HG02571 (cell line): ENCODE results near the gene ADGRA3.

Source experiments
- ATAC-seq: cut with Tn5 transposase; IDR thresholded peaks from one replicate; pipeline ENCODE4 v1.9.1; 2021; ENCODE audit warnings: mild to moderate bottlenecking, moderate library complexity; ENCODE audit not compliant: unreplicated experiment

ADGRA3 gene

DNA sequence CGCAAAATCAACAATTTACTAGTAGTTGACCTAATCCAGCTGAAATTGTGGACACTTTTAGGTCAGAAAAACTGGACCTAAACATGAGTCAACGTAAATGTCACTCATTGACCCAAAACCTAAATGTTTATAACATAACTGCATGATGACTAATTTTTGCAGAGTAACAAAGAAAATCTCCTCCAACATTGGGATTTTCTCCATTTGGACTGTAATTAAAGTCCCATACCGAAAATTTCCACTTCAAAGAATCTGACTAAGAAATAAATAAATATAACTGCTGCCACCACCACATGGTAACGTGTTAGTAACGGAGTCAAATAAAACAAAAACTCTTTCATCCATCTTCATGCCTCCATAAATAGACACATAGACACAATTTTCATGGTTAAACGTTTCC is 1.9 kb downstream of the ADGRA3 start:
- no peak for ATAC-seq

DNA sequence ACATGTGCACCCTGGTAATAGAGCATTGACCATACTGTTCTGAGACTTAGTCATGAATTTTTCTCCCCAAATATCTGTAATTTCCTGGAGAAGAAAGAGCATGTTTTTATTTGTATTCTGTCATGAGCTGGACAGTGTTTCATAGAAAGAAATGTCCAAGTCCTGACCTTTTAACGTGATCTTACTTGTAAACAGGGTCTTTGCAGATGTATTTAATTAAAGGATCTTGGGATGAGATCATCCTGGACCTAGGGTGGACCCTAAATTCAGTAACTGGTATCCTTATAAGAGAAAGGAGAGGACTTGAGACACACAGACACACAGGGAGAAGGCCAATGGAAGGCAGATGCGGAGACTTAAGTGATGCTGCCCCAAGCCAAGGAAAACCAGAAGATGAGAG is 3.6 kb downstream of the ADGRA3 start:
- ATAC-seq: no peak

DNA sequence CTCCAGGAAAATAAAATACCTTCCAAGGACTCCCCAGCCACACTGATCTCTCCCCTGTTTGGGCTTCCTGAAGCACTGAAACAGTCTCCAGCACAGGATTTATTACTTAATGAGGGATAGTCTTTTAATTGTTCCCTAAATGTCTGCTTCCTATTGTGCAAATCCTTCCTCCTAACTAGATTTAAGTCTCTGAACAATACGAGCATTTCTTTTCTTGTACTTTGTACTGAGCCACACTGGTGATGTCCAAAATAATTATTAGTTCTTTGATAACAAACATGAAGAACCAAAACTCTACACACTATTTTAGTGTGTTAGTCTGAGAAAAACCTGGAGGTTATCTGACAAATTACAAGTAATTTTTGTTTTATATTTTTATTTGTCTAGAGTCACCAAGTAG is 5.1 kb downstream of the ADGRA3 start:
- no peak for ATAC-seq

DNA sequence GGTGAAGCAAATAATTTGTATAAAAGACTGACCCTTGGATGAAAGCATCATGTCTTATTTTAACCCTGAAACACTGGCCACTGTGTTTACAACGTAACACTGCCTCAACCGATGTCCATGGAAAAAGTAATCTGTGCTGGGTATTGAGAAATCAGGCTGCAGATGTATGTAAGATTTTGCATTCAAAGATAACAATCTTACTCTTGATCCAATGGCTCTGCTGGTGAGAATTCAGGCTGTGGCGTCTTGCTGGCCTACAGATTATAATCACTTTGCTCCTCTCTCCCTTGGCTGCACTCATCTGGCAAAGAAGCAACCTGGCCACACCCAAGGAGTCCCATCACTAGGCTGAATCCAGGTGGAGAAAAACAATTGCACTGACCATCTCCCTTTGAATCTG is 7.5 kb downstream of the ADGRA3 start:
- no peak for ATAC-seq

DNA sequence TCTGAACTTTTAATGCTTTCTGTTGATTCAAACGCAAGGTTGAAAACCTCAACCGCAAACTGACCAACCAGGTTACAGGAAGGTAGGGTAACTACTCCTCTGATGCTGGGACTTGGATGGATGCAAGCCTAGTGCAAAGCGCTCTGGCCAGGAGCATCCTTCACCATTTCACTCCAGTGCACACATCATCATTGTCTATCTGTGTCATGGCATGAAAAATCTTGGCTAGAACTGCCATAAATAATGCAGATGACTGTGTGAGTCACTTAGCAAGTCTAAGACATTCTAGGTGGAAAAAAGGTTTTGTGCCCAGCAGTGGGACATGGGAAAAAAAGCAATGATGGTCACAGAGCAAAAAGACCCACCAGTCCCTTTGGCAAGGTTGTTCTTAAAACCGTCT is 10.9 kb downstream of the ADGRA3 start:
- ATAC-seq: no peak

DNA sequence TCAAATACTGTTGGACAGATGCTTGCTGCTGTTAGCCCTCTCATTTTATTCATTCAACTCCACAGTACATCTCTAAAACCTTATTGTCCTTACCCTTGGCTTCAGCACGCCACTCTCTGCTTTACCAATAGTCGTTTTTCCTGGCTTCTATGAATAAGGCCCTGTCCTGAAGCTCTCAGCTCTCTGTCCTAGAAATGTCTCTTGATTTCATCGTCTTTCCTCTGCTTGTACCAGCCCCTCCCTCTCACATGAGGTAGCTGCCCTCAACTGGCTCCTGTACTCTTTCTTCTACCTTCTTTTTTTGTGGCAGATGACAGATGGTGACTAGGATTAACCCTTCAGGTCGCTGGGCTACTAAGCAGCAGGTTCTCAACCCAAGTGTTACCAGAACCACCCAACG is 11.4 kb downstream of the ADGRA3 start:
- no peak for ATAC-seq

DNA sequence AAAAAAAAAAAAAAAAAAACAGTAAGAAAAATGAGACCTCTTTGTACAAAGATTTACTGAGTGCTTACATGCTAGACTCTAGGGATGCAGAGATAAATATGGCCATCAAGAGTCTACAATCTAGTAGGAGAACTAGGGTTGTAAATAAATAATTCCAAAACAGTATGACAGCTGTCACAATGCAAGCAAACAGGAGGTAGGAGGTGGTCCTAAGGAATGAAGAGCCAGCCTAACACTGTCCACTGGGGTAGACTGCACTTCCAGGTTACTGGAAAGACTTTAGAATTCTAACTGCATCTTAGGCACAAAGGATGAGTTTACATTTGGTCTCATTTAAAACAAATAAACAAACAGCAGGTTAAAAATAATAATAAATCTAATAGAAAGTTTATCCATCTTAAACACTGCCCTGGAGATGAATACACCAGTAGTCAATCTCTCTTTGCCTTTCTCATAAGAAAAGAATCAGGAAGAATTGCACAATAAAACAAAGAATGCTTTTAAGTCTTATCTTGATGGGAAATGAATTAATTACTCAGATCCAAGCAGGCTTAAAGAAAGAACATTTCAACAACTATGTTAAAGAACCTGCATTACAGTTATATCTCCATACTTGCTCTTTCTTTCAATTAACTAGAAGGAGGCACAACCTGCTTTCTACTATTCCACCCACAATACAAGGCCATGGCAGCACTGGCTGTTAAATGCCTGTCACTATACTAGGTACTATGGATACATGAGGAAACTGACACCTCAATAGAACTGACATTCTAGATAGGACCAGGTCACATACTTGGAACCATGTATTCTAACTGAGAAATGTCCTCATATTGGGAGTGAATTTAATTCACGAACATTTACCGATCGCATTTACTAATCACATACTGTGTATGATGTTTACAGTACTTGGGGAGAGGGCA is 12.7 kb downstream of the ADGRA3 start:
- ATAC-seq: no peak

DNA sequence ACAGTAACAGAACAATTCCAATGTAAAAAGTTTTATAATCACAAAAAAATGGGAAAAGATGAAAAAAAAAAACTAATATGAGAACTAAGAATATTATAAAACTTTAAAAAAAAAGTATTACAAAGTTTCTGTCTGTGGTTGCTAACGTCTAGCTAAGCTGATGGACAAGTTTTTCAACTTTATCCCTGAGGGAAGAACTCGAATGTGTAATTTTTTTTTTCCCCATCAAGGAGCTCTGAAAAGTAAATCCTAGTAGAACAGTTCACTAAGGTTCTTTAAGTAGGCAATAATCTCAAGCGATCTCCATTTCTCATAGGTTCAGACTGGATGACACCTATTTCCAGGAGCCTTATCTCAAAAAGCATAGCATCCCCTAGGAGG is 14.2 kb downstream of the ADGRA3 start:
- ATAC-seq: no peak

DNA sequence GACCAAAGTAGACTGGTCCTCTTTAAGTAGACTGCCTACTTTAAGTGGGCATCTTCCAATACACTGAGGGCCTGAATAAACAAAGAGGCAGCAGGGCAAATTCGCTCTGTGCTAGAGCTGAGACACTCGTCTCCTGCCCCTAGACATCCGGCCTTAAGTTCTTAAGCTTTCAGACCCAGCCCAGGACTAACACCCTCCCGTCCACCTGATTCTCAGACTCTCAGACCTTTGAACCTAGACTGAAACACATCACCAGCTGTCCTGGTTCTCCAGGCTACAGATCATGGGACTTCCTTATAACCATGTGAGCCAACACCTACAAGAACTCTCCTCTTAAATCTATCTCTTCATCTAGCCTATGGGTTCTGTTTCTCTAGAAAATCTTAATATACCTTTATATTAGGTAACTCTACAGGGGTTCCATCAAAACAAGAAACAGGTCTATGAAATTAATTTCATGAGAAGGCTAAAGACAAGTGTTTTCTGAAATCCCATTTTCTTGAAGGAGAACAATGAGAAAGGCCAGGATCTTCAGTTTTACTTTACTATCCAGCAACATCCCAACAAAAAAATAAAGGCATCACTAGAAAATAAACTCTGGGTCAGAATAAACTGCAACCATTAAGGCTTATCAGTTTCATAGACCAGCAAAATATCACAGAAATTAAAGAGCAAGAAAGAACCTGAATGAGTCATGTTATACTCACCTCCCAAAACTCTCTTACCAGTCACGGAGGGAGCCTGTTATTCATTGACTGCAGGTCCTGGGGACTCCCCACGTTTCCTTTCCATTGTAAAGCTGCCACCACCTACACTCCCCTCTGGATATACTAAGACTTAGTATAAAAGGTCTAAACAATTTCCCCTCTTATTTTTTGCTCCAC is 14.8 kb downstream of the ADGRA3 start:
- no peak for ATAC-seq

DNA sequence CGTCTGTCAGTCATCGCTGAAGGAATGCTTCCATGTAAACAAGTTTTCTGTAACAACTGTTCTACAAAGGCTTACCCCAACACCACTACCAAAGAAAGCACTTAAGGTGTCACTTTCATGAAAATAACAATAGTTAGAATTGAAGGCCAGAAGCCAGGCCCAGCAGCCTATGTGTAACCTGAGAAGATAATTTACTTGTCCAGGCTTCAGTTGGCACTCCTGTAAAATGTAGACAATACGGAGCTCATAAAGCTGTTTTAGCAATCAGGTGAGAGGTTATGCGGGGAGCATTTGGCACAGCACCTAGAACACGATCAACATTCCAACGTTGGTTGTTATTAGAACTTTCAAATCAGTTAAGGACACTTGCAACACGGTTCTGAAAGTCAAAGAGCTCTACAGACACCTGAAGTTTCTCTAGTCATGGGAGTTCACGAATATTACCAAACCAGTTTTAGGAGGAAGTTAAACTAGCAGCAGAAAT is 15.7 kb downstream of the ADGRA3 start:
- ATAC-seq: no peak

DNA sequence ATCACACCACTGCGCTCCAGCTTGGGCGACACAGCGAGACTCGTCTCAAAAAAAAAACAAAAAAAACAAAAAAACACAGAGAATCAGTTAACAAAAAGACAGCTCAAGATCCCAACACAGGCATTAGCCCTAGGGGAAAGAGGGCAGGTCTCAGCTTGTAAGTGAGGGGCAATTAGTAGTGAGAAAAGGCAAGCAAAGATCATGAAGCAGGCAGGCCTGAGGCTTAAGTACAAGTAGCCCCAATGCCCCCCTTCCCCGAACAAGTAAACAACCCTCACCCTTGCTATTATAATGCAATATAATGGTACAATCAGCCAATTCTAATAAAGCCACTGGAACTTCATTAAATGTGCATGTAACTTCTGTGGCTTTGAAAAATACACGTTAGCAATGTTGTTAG is 17.0 kb downstream of the ADGRA3 start:
- ATAC-seq: no peak

DNA sequence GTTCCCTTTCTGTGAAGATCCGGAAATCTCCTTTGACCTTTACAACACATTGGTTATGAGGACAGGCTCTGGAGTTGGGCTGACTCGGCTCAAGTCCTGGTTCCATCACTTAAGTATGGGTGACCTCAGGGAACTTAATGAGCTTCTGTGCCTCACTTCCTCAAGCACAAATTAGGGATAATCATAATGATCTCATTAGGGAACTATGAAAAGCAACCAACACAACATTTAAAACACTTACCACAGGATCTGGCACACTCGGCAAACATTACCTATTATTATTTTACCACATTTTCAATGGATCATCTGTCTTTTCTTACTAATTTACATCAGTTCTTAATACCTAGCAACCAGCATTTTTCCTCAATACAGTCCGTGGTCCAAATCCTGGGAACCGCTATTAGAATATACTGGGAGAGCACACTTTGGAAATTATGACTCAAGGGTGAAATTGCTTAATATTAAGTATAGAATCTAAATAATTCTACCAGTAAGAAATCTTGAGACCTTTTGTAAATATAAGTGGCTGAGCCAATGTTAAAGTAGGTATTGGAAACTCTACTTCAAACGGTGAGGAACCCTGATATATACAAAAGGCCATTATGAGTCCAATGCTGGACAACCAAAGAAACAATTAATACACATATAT is 19.6 kb downstream of the ADGRA3 start:
- ATAC-seq: no peak

DNA sequence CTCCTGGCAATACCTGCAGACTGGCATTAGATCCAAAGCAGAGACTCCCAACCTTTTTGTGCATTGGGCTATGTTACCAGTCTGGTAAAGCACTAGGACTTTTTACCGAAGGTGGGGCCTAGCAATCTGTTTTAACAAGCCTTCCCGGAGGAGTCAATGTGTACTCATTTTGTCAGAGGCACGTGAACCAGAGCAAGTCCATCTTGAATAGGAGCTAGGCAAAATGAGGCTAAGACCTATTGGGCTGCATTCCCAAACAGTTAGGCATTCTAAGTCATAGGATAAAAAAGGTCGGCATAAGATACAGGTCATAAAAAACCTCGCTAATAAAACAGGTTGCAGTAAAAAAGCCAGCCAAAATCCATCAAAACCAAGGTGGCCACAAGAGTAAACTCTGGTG is 22.3 kb downstream of the ADGRA3 start:
- ATAC-seq: no peak

DNA sequence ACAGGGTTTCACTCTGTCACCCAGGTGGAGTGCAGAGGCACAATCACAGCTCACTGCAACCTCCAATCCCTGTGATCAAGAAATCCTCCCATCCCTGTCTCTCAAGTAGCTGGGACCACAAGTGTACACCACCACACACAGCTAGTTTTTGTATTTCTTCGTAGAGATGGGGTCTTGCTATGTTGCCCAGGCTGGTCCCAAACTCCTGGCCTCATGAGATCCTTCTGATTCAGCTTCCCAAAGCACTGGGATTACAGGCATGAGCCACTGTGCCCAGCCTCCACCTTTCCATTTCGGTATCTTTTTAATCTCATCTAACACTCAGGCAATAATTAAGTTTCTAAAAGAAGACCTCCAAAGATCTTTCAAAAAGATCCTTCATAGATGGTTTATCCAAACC is 22.9 kb downstream of the ADGRA3 start:
- ATAC-seq: no peak

DNA sequence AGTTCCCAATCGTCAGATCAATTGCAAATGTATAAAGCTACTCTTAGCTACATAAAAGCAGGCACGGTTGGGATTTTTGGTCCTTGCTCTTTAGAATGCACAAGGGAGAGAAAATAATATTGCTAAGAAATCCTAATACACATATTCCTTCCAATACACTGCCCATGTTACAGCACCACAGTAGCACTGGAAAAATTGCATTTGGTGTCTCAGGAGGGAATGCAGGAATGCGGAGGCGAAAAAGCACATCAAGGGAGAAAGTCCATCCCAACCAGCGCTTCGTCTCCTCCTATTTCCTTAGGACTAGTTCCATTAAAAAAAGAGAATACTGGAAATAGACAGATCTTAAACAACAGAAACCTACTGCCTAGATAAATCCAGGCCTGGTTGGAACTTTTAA is 23.9 kb downstream of the ADGRA3 start:
- no peak for ATAC-seq

DNA sequence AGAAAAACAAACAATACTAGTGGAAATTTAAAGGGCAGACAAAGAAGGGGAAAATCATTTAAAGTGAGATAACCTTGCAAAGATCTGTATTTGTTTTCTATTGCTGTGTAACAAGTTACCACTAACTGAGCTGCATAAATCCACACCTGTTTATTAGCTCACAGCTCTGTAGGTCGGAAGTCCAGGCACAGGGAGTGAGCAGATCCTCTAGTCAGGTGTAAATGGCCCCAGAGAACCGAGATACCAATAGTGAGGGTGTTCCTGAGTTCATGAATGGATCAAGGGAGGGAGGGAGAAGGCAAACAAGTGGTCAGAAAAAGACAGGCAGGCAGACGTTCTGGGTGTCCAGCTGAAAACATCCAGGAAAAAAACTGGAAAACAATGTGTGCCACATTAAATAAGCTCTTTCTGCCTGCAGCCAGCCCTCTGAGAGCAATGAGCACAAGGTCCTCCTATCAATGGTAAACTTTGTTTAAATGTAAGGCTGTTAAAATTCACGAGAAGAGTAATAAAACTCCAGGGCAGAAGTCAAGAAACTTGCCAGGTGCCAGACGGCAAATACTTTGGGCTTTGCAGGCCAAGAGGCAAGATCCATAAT is 25.0 kb downstream of the ADGRA3 start:
- no peak for ATAC-seq

DNA sequence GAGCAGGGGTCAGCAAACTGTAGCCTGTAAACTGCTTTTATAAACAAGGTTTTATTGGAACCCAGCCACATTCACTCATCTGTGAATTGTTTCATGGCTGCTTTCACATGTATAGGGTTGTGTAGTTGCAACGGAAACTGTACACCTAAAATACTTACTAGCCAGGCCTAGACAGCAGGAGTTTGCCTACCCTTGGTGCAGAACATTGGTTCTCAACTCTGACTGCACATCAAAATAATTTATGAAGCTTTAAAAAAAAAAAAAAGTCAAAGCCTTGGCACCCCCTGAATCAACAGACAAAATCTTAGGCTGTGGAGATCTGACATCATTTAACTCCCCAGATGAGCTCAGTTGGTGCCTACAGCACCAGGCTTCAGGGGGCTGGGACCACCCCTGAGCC is 27.8 kb downstream of the ADGRA3 start:
- no peak for ATAC-seq

DNA sequence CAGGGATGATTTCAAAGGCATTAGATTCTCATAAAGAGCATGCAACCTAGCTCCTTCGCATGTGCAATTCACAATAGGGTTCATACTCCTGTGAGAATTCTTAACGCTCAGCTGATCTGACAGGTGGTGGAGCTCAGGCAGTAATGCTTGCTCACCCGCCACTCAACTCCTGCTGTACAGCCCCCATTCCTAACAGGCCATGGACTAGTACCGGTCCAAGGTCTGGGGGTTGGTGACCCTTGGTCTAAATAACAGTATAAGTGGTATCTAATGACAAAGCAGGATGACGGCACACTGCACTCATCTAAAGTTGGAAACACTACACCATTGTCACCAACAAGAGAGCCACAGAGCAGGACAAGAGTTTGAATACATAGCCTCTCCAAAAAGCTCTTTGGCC is 28.5 kb downstream of the ADGRA3 start:
- no peak for ATAC-seq

DNA sequence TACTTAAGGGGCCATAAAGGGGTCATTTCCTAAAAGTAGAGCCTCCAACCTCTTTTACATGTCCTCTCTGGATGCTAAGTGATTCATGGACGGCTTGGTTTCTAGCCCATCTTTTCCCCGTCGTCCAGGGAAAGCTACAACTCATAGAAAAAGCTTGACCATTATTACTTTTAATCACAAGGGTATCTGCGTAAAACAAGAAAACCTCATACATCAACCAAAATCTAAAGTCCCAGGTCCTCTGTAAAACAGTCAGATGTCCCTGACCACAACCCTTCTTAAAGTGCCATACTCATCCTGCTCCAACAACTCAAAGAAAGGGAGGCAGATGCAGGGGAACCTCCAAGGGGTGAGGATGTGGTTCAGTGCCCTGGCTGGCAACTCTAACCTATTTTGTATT is 29.6 kb downstream of the ADGRA3 start:
- ATAC-seq: no peak

DNA sequence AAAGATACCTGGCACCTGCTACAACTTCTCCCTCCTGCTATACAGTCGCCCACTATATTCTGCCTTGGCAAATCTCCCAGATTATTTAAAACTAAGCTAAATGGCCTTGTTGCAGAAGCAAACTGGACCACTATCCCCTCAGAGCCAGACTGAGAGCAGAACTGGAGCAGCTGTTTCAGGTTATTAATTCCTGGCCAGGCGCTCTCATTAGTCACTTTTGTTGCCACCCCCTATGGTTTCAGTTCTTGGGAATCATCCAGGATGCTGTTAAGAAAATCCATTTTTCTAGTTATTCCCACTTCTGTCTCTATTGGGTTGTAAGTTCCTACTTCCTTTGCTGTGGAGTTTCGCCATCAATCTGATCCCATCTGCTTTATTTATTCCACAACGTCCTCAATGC is 30.1 kb downstream of the ADGRA3 start:
- no peak for ATAC-seq

DNA sequence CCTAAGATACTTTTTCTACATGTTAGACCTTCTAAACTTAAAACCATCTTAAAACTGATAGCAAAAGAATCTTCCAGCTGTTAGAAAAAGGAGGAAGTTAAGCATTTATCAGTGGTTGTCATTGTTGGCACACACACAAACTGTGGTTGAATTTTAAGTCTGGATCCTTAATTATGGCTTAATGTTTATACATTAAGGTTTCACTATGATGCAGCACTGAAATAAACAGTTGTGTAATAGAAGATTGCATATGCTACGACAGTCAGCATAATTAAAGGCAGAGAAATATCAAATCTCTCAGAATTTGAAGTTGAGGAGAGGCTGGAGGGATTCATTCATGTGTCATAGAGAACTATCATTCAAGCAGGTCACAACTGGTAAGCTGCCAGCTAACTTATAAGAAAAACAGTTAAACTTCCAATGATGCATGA is 32.3 kb downstream of the ADGRA3 start:
- no peak for ATAC-seq
